Activated T-helper 9 cell treated with anti-CD3 and anti-CD28 coated beads, Interleukin-2, amount 50 U/mL, for 16 hours (primary cell): ENCODE data around the gene SMYD3.

ENCODE experiments used
- DNase-seq: peaks from one replicate; pipeline ENCODE4 v3.0.0-alpha.2; 2020; ENCODE audit warnings: low read depth

Gene SMYD3

GRCh38 chr1:246304484-246305259 lies 202.4 kb downstream of the SMYD3 start:
- no peak for DNase-seq

GRCh38 chr1:246302711-246303317 lies 204.3 kb downstream of the SMYD3 start:
- DNase-seq: no peak

GRCh38 chr1:246302251-246302625 lies 204.8 kb downstream of the SMYD3 start:
- DNase-seq: no peak

DNA sequence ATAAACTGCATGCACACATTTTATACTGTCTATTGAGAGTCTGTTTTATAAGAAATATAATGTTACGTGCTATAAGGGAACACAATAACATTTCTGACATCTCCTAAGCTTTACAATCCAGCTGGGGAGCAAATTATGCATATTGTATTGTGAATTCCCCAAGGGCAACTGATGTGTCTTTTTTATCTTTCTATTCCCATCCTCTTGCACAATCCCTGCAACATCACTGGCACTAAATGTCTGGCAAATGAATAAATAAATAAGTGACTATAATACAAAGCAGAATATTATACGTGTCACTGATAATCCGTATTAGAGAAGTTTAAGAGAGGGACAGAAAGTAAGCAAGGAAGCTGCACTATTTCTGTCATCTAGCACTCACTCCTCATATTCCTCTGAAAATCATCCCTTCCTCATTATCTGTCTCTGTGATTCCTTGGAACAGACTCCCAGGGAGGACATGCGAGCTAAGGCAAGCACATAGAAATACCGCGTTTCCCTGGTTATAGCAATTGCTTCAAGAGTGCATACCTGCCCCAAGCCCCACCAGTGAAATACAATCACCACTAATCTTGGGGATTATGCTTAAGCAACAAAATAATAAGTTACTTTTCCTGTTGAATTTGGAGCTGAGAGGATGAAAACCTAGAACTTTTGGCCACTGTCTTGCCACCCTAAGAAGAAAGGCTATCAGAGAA lies 205.4 kb downstream of the SMYD3 start:
- no peak for DNase-seq

DNA sequence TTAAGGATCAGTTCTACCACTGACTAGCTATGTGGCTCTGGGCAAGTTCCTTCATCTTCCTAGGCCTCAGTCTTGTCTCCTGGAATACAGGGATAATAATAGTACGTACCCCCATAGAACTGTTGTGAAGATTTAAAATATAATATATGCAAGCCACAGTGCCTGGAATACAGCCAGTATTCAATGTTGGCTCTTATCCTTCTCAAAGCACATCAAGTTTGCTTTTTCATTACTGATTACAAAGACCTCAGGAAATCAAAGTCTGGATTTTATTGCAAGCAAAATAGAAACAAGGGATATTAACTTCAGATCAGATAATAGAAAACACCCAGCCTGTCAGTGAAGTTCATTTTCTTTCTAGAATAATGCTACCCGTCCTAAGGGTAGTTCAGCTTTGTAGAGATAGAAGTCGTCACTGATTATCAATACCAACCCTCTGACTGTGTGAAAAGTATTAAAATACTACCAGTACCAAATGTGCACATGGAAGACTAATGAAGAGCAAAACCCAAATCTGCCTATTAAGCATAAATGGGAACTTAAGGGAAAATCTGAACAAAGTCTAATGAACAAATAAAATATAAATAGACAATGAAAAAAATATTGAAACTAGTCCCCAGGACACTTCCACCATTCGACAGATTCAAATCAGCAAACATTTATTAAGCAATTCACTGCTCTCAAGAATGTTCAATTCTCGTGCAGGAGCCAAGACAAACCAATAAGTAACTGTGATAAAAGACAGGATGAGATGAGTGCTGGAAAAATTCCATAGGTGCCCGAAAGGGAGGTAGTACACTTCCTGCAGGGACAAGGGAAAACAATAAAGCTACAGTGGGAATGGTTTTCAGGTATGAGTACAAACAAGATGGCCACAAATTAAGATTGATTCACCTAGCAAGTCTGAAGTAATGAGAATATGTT lies 206.2 kb downstream of the SMYD3 start:
- no peak for DNase-seq

DNA sequence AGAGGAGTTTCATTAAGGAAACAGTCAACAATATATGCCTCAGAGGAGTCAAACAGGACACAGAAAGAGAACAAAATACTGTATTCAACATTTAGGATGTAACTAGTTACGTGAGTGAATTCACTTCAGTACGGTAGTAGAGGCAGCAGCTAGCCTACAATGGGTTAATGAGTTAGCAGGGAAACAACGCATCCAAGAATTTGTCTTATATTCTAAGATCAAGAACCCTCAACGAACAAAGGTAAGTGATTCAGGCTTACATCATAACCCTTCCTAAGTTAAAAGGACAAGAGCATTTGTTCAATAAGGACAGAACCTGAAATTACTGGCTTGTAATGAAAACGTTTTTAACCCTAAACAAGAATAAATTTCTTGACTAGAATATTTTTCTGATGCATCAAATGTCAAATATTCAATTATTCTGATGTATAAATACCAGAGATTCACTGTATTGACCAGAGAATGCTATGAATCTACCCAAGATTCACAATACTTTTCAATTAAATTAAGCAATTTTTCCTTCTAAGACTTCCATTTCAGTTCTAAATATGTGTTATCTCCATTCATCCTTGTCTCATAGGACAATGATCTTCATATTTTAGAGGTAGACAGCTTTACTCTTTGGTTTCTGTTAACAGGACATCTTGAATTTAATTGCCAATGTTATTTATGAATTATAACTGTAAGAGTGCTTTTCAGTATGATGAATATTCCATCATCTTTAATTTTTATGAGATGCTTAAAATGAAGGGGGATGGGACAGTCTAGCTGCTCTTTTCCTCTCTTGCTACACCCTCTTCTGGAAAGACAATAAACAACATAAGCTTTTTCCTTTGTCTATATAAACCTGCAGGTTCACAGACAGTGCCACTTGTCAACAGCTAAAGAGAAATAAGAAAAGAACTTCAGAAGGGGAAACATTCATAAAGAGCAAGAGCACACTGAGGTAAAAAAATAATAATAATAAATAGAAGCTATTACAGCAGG lies 209.5 kb downstream of the SMYD3 start:
- no peak for DNase-seq

- DNase-seq: no peak
These were observed 211.1 kb downstream of the SMYD3 start for GRCh38 chr1:246295968-246296367.

GRCh38 chr1:246295340-246295739 lies 211.7 kb downstream of the SMYD3 start:
- no peak for DNase-seq

GRCh38 chr1:246294263-246294662 lies 212.8 kb downstream of the SMYD3 start:
- no peak for DNase-seq

GRCh38 chr1:246293366-246294121 lies 213.5 kb downstream of the SMYD3 start:
- DNase-seq: no peak

DNA sequence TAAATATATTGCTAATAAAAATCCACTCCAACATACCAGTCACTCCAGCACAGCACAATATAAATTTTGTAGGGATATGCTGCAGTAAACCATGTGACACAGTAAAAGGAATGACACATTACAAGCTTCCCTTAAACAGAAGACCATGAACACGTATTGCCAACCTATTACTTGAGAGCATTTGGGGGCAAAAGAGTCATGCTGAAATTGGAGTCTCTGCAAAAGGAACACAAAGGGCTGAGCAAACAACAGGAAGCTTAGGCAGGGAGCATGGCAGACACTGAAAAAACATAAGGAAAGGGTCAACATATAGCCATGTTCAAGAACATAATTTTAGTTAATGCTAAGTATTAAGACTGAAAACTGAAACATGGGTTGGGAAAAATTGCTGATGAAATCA lies 214.5 kb downstream of the SMYD3 start:
- no peak for DNase-seq

GRCh38 chr1:246291127-246291526 lies 216.0 kb downstream of the SMYD3 start:
- DNase-seq: no peak

DNA sequence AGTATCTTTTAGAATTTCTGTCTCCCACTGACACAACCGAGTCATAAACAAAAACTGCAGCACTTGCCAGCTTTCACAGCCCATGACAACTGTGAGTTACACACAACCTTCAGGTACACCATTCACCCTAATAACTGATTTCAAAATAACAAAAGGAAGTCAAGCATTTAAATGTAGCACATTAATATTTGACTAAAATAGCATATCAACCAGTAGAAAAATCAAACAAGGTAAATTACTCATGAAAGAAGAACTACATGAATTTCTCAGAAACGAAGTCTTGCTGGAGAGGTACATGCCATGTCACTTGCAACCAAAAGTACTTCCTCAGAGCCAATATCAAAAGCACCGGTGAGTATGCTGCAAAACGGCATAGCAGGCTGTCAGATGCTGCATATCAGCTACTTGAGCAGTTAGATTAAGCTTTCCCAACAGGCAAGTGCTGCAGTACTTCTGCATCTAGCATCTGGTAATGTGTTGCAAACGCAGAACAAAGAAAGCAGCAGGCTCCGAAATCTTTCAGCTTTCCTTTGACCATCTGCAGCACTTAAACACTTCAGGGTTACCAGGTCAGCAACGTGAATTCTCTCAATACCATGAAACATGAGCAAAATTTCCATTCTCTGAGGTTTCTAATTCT lies 223.2 kb downstream of the SMYD3 start:
- DNase-seq: no peak

- no peak for DNase-seq
These were observed 225.4 kb downstream of the SMYD3 start for GRCh38 chr1:246281639-246282038.

- no peak for DNase-seq
These were observed 225.9 kb downstream of the SMYD3 start for GRCh38 chr1:246281195-246281594.

- DNase-seq: no peak
These were observed 226.5 kb downstream of the SMYD3 start for GRCh38 chr1:246280551-246280950.

DNA sequence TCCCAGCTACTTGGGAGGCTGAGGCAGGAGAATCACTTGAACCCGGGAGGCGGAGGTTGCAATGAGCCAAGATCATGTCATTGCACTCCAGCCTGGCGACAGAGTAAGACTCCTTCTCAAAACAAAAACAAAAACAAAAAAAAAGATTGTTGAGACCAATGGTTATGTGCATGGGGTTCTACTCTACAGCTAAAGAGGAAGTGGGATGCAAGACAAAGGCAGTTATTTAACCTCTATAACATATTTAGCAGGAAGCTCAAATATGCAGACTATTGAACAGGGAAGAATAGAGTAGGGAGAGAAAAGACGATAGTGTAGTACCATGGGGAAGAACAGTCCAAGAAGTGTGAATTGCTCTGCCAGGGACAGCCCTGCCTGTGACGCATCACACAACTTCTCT lies 227.7 kb downstream of the SMYD3 start:
- no peak for DNase-seq

GRCh38 chr1:246278371-246278770 lies 228.7 kb downstream of the SMYD3 start:
- no peak for DNase-seq

GRCh38 chr1:246275036-246275435 lies 232.0 kb downstream of the SMYD3 start:
- DNase-seq: no peak

- DNase-seq: no peak
These were observed 232.9 kb downstream of the SMYD3 start for GRCh38 chr1:246274186-246274585.
